Measurements from ENCODE around the gene CHN2. TPM values are rescaled to one million over a fixed set of nuclear protein-coding genes. Genes with fewer than 3 reads are reported as not detected.

Gene CHN2
- total RNA-seq, 2 experiments from 2014 or later: 2.1 to 3.5 TPM

GRCh38 chr7:29443552-29443951 is 249.0 kb downstream of the CHN2 start:
- TF ChIP-seq, protein P1, sequence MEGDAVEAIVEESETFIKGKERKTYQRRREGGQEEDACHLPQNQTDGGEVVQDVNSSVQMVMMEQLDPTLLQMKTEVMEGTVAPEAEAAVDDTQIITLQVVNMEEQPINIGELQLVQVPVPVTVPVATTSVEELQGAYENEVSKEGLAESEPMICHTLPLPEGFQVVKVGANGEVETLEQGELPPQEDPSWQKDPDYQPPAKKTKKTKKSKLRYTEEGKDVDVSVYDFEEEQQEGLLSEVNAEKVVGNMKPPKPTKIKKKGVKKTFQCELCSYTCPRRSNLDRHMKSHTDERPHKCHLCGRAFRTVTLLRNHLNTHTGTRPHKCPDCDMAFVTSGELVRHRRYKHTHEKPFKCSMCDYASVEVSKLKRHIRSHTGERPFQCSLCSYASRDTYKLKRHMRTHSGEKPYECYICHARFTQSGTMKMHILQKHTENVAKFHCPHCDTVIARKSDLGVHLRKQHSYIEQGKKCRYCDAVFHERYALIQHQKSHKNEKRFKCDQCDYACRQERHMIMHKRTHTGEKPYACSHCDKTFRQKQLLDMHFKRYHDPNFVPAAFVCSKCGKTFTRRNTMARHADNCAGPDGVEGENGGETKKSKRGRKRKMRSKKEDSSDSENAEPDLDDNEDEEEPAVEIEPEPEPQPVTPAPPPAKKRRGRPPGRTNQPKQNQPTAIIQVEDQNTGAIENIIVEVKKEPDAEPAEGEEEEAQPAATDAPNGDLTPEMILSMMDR (IDR thresholded peaks at IDR 0.05): no peak
- Histone ChIP-seq H3K36me3 (ENCODE audit: insufficient read depth, low read length) (no peaks in the 10 kb centered on the region), H3K27ac (ENCODE audit: low read depth in 1 of 2, low read length in 2 of 2) (no peak overlapping the region), H3K9me3 (ENCODE audit: control insufficient read depth in 1 of 2, insufficient read depth in 1 of 2, low read length in 2 of 2) (no peaks in the 10 kb centered on the region), H3K4me3 (ENCODE audit: low read length) (no peak overlapping the region), H3K4me1 (ENCODE audit: insufficient read depth, low read length) (no peaks in the 10 kb centered on the region), H3K27me3 (ENCODE audit: control insufficient read depth in 1 of 2, insufficient read depth in 2 of 2, low read length in 2 of 2) (no peaks in the 10 kb centered on the region)
- H3K27ac Mint-ChIP-seq: no peak overlapping the region
- H3K4me1 Mint-ChIP-seq (ENCODE audit: low read depth): no peaks in the 10 kb centered on the region
- no peaks in the 10 kb centered on the region for H3K9me3 Mint-ChIP-seq
- DNase-seq (no peak), ATAC-seq (ENCODE audit: poor library complexity) (no peak)
- intact Hi-C loops (cut with DNase I, micrococcal nuclease): no loop called here
- ChIA-PET POLR2A (no interaction called here), CTCF (no interaction called here)
- H3K4me3 Mint-ChIP-seq: no peak overlapping the region
- no peaks in the 10 kb centered on the region for H3K27me3 Mint-ChIP-seq
- no peaks in the 10 kb centered on the region for H3K36me3 Mint-ChIP-seq (ENCODE audit: low read depth)

DNA sequence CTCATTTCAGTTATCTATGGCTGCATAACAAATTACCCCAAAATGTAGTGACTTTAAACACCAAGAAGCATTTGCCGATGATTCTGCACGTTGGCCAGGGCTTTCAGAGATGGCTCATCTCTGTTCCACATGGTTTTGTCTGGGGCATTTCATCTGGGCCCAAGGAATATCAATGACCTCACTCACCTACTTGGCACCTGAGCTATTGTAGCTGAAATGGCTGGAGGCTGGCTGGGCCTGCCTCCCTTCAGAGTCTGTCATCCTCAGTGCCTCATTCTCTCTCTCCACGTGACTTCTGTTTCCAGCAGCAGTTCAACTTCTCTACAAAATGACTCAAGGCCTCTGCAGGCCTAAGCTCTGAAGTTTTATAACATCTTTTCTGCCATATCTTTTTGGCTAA is 249.7 kb downstream of the CHN2 start:
- Histone ChIP-seq H3K27me3 (ENCODE audit: control insufficient read depth in 1 of 2, insufficient read depth in 2 of 2, low read length in 2 of 2) (no peaks in the 10 kb centered on the region), H3K27ac (ENCODE audit: low read depth in 1 of 2, low read length in 2 of 2) (no peak overlapping the region), H3K9me3 (ENCODE audit: control insufficient read depth in 1 of 2, insufficient read depth in 1 of 2, low read length in 2 of 2) (no peaks in the 10 kb centered on the region), H3K36me3 (ENCODE audit: insufficient read depth, low read length) (no peaks in the 10 kb centered on the region), H3K4me1 (ENCODE audit: insufficient read depth, low read length) (no peaks in the 10 kb centered on the region), H3K4me3 (ENCODE audit: low read length) (no peak overlapping the region)
- ATAC-seq (ENCODE audit: poor library complexity) (no peak), DNase-seq (no peak)
- Mint-ChIP-seq H3K4me3 (no peak overlapping the region), H3K27ac (no peak overlapping the region), H3K9me3 (no peaks in the 10 kb centered on the region), H3K27me3 (no peaks in the 10 kb centered on the region), H3K36me3 (ENCODE audit: low read depth) (no peaks in the 10 kb centered on the region), H3K4me1 (ENCODE audit: low read depth) (no peaks in the 10 kb centered on the region)
- TF ChIP-seq, protein P1 (IDR thresholded peaks at IDR 0.05): no peak
- ChIA-PET CTCF (no interaction called here), POLR2A (no interaction called here)
- intact Hi-C loops (cut with DNase I, micrococcal nuclease): no loop called here

GRCh38 chr7:29445736-29446135 is 251.2 kb downstream of the CHN2 start:
- POLR2A ChIA-PET: no interaction called here
- no peaks in the 10 kb centered on the region for H3K36me3 ChIP-seq (ENCODE audit: insufficient read depth, low read length)
- no peaks in the 10 kb centered on the region for H3K9me3 Mint-ChIP-seq
- H3K27me3 ChIP-seq (ENCODE audit: control insufficient read depth in 1 of 2, insufficient read depth in 2 of 2, low read length in 2 of 2): no peaks in the 10 kb centered on the region
- DNase-seq (no peak), ATAC-seq (ENCODE audit: poor library complexity) (no peak)
- H3K4me3 ChIP-seq (ENCODE audit: low read length): no peak overlapping the region
- no peak overlapping the region for H3K27ac ChIP-seq (ENCODE audit: low read depth in 1 of 2, low read length in 2 of 2)
- intact Hi-C loops (cut with DNase I, micrococcal nuclease): no loop called here
- H3K4me1 ChIP-seq (ENCODE audit: insufficient read depth, low read length): no peaks in the 10 kb centered on the region
- H3K9me3 ChIP-seq (ENCODE audit: control insufficient read depth in 1 of 2, insufficient read depth in 1 of 2, low read length in 2 of 2): no peaks in the 10 kb centered on the region
- CTCF ChIA-PET: no interaction called here
- TF ChIP-seq, protein P1 (IDR thresholded peaks at IDR 0.05): no peak
- H3K27ac Mint-ChIP-seq: no peak overlapping the region
- no peaks in the 10 kb centered on the region for H3K36me3 Mint-ChIP-seq (ENCODE audit: low read depth)
- H3K27me3 Mint-ChIP-seq: no peaks in the 10 kb centered on the region
- H3K4me1 Mint-ChIP-seq (ENCODE audit: low read depth): no peaks in the 10 kb centered on the region
- no peak overlapping the region for H3K4me3 Mint-ChIP-seq

All from CD4-positive, alpha-beta T cell (primary cell).